HG03108 (cell line): ENCODE data around the gene CRIP3.

ENCODE experiments used
- ATAC-seq: cut with Tn5 transposase; IDR thresholded peaks from one replicate; pipeline ENCODE4 v1.9.1; 2021; ENCODE audit warnings: moderate library complexity; ENCODE audit not compliant: unreplicated experiment

CRIP3 gene

GRCh38 chr6:43290905-43291355, 17.7 kb downstream of the CRIP3 start:
- no peak for ATAC-seq

- ATAC-seq = no peak
Measured at GRCh38 chr6:43290339-43290904, 18.2 kb downstream of the CRIP3 start.

GRCh38 chr6:43287717-43288679, 20.6 kb downstream of the CRIP3 start:
- no peak for ATAC-seq

- ATAC-seq = no peak
Measured at GRCh38 chr6:43286980-43287716, 21.5 kb downstream of the CRIP3 start.

- ATAC-seq = no peak
Measured at GRCh38 chr6:43286456-43286979, 22.1 kb downstream of the CRIP3 start.

- no peak for ATAC-seq
Measured at GRCh38 chr6:43285832-43286231, 22.8 kb downstream of the CRIP3 start.

- no peak for ATAC-seq
Measured at GRCh38 chr6:43284991-43285781, 23.4 kb downstream of the CRIP3 start.

- ATAC-seq = no peak
Measured at GRCh38 chr6:43283905-43284304, 24.7 kb downstream of the CRIP3 start.

- ATAC-seq = no peak
Measured at GRCh38 chr6:43283514-43283901, 25.1 kb downstream of the CRIP3 start.

GRCh38 chr6:43282636-43283513, 25.8 kb downstream of the CRIP3 start:
- no peak for ATAC-seq

- no peak for ATAC-seq
Measured at GRCh38 chr6:43282060-43282459, 26.6 kb downstream of the CRIP3 start.

- no peak for ATAC-seq
Measured at GRCh38 chr6:43280234-43280633, 28.4 kb downstream of the CRIP3 start.

- no peak for ATAC-seq
Measured at GRCh38 chr6:43278524-43279078, 30.0 kb downstream of the CRIP3 start.

- ATAC-seq = no peak
Measured at GRCh38 chr6:43277643-43278523, 30.7 kb downstream of the CRIP3 start.

- ATAC-seq = no peak
Measured at GRCh38 chr6:43277306-43277642, 31.4 kb downstream of the CRIP3 start.

- no peak for ATAC-seq
Measured at GRCh38 chr6:43276577-43277305, 31.9 kb downstream of the CRIP3 start.

GRCh38 chr6:43275801-43276576, 32.6 kb downstream of the CRIP3 start:
- ATAC-seq = no peak
